GM12892 (cell line): ENCODE measurements around the gene LSAMP.

Experiments used
- POLR2A ChIP-seq: IDR thresholded peaks from 2 replicates; pipeline ENCODE4 v1.6.1; 2011; ENCODE audit warnings: low read depth, low read length, control low read depth
- POLR2AphosphoS5 ChIP-seq: IDR thresholded peaks from 2 replicates; pipeline ENCODE4 v1.6.1; 2011; ENCODE audit warnings: low read depth, low read length, control low read depth

- TF ChIP-seq POLR2AphosphoS5 (no peak), POLR2A (no peak)
Measured at GRCh38 chr3:115875460-115875859, 569.8 kb downstream of the LSAMP start.
